ENCODE measurements around the gene SGIP1.

The SGIP1 gene

DNA sequence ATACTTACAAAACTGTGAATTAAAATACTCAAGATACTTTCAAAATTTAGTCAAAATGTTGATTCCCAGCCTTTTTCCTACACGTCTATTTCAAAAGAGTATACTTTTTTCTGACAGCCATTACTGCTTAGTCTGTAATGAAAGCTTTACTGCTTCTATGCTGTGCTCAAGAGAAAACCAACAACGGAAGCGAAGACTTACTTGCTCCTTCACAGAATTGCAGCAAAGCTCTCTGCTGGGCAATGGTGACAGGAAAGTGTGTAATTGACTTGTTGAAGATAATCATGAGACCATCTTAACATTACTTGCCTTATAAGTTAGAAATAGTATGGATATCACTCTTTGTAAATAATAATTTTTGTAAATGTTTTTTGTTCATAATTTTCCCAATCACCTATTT is 216.6 kb downstream of the SGIP1 start:
- Histone ChIP-seq H3K4me1 (ENCODE audit: low read depth, poor library complexity, severe bottlenecking) (peaks cover 16% of the 10 kb centered on the region), H3K9ac (no peak overlapping the region), H3K36me3 (ENCODE audit: insufficient read depth) (no peaks in the 10 kb centered on the region), H3K27ac (no peak overlapping the region), H3K4me2 (no peak overlapping the region), H3K79me2 (ENCODE audit: insufficient read depth, low read depth) (no peaks in the 10 kb centered on the region), H4K20me1 (ENCODE audit: insufficient read depth) (no peaks in the 10 kb centered on the region), H3K27me3 (ENCODE audit: insufficient read depth, low read depth) (no peaks in the 10 kb centered on the region), H2AFZ (ENCODE audit: low read depth) (no peak overlapping the region), H3K4me3 (IDR thresholded peaks at IDR 0.05; ENCODE audit: insufficient read depth, low read depth, low read length) (no peak overlapping the region)
- TF ChIP-seq CTCF (conservative IDR thresholded peaks at IDR 0.05; ENCODE audit: low read depth, low read length): no peak

DNA sequence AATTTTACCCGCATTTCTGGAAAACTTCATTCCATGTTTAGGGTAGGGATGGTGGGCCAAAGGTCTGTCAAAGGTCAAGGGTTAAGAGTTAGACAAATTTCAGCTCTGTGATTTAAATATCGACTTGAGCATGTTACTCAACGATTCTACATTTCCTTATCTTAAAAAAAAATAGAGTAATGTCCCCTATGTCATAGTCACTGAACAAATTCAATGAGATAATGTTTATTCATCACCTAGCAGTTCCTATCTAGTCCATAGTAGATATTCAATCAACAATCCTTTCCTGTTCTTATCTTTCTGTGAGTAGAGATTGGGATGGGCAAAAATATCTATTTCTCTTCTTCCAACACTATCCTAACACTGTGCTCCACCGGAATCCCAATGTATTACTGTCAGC is 217.2 kb downstream of the SGIP1 start:
- no peaks in the 10 kb centered on the region for H4K20me1 ChIP-seq (ENCODE audit: insufficient read depth)
- peaks cover 22% of the 10 kb centered on the region for H3K4me1 ChIP-seq (ENCODE audit: low read depth, poor library complexity, severe bottlenecking)
- no peak for TF ChIP-seq CTCF (conservative IDR thresholded peaks at IDR 0.05; ENCODE audit: low read depth, low read length)
- H3K79me2 ChIP-seq (ENCODE audit: insufficient read depth, low read depth): no peaks in the 10 kb centered on the region
- H3K27me3 ChIP-seq (ENCODE audit: insufficient read depth, low read depth): no peaks in the 10 kb centered on the region
- no peak overlapping the region for H3K4me2 ChIP-seq
- H3K27ac ChIP-seq: no peak overlapping the region
- H3K9ac ChIP-seq: no peak overlapping the region
- H3K36me3 ChIP-seq (ENCODE audit: insufficient read depth): no peaks in the 10 kb centered on the region
- H2AFZ ChIP-seq (ENCODE audit: low read depth): no peak overlapping the region
- H3K4me3 ChIP-seq (IDR thresholded peaks at IDR 0.05; ENCODE audit: insufficient read depth, low read depth, low read length): no peak overlapping the region

GRCh38 chr1:66752000-66752592 is 218.1 kb downstream of the SGIP1 start, which contains the start of gene DYNLT5:
Gene DYNLT5 (plus strand): TSS chr1:66752459. CDS start chr1:66754659, 2,200 bp downstream.
- TF ChIP-seq CTCF (conservative IDR thresholded peaks at IDR 0.05; ENCODE audit: low read depth, low read length): no peak
- Histone ChIP-seq H2AFZ (ENCODE audit: low read depth) (no peak within 1 kb of the TSS), H4K20me1 (ENCODE audit: insufficient read depth) (no peaks in the 10 kb centered on the region), H3K4me3 (IDR thresholded peaks at IDR 0.05; ENCODE audit: insufficient read depth, low read depth, low read length) (no peak within 1 kb of the TSS), H3K36me3 (ENCODE audit: insufficient read depth) (no peaks in the 10 kb centered on the region), H3K27me3 (ENCODE audit: insufficient read depth, low read depth) (no peaks in the 10 kb centered on the region), H3K9ac (no peak within 1 kb of the TSS), H3K4me1 (ENCODE audit: low read depth, poor library complexity, severe bottlenecking) (peaks cover 31% of the 10 kb centered on the region), H3K27ac (no peak within 1 kb of the TSS), H3K4me2 (no peak within 1 kb of the TSS), H3K79me2 (ENCODE audit: insufficient read depth, low read depth) (no peaks in the 10 kb centered on the region)

DNA sequence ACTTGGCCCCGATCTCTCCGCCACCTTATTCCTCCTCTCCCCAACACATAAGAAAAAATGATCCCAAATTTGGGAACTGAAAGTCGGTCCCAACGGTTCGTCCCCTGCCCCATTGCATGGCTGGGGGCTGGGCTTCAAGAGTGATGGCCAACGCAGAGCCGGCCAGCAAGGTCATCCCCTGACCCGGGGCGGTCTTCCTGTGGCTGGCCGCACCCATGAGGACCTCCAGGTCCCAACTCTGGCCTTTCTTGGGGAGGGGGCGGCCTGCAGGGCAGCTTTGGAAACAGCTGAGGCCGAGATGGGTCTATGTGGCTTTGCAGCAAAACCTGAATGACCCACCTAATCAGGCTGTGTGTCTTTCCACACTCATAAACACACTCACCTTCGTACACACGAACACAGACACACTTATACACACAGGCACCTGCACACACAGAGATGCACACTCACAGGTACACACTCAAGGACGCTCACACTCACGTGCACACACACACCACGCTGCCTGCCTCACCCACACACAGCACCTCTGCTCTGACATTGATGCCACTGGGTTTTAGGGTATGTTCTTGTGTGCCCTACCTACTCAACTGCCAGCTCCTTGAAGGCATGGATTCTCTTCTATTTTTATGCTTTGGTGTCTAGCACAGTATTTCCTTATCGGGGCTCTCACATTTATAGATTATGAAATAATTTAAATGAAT is 218.9 kb downstream of the SGIP1 start:
- H3K4me2 ChIP-seq: no peak overlapping the region
- no peak overlapping the region for H3K9ac ChIP-seq
- H4K20me1 ChIP-seq (ENCODE audit: insufficient read depth): no peaks in the 10 kb centered on the region
- H2AFZ ChIP-seq (ENCODE audit: low read depth): no peak overlapping the region
- no peak overlapping the region for H3K27ac ChIP-seq
- no peak overlapping the region for H3K4me3 ChIP-seq (IDR thresholded peaks at IDR 0.05; ENCODE audit: insufficient read depth, low read depth, low read length)
- peaks cover 38% of the 10 kb centered on the region for H3K4me1 ChIP-seq (ENCODE audit: low read depth, poor library complexity, severe bottlenecking)
- no peaks in the 10 kb centered on the region for H3K36me3 ChIP-seq (ENCODE audit: insufficient read depth)
- TF ChIP-seq CTCF (conservative IDR thresholded peaks at IDR 0.05; ENCODE audit: low read depth, low read length): no peak
- H3K27me3 ChIP-seq (ENCODE audit: insufficient read depth, low read depth): no peaks in the 10 kb centered on the region
- H3K79me2 ChIP-seq (ENCODE audit: insufficient read depth, low read depth): no peaks in the 10 kb centered on the region
